ENCODE measurements around the gene ZFP36L1. TPM values are rescaled to one million over a fixed set of nuclear protein-coding genes. Genes with fewer than 3 reads are reported as not detected.

ZFP36L1 gene
- polyA plus RNA-seq, 1 donor from 2014 or later = 0.48 TPM

GRCh38 chr14:68772761-68773381, 20.0 kb downstream of the ZFP36L1 start:
- H3K9me2 ChIP-seq (ENCODE audit: insufficient read depth, low read length) = no peaks in the 10 kb centered on the region
- H3K79me2 ChIP-seq (replicated peaks; ENCODE audit: insufficient read depth, low read length) = no peaks in the 10 kb centered on the region
- H3K27me3 ChIP-seq (ENCODE audit: insufficient read depth, low read depth, low read length) = no peaks in the 10 kb centered on the region
- no peak overlapping the region for H2AFZ ChIP-seq (ENCODE audit: low read depth, low read length)
- no peak for TF ChIP-seq SMC3 (conservative IDR thresholded peaks at IDR 0.05; ENCODE audit: poor library complexity)
- H3K9me3 ChIP-seq (ENCODE audit: low read length) = no peaks in the 10 kb centered on the region
- no peak overlapping the region for H3K4me3 ChIP-seq (ENCODE audit: low read length)
- no peak overlapping the region for H3K9ac ChIP-seq (ENCODE audit: low read length)
- H4K20me1 ChIP-seq (ENCODE audit: insufficient read depth) = no peaks in the 10 kb centered on the region
- no peak overlapping the region for H3K4me2 ChIP-seq (ENCODE audit: low read length)
- no peak overlapping the region for H3K27ac ChIP-seq (ENCODE audit: low read length)
- H3F3A ChIP-seq (ENCODE audit: insufficient read depth, low read length, poor library complexity, severe bottlenecking) = no peaks in the 10 kb centered on the region
- H3K36me3 ChIP-seq (ENCODE audit: insufficient read depth, low read length) = no peaks in the 10 kb centered on the region

DNA sequence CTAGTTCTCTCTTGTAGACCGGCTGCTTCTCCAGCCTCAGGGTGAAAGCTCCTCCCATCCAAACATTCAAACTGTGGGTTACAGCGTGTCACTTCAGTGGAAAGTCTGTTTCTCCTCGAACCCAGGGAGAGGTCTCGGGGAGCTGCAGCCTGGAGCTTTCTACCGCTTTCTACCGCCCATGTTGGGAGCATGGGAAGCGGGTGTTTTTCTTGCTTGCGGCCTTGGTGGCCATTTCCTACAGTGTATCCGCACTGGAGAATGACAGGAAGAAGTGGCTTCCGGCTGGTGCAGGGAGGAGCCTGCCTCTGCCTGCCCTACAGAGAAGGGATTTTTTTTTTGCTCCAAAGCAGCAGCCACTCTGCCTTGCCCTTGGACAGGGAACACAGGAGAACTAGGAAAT, 21.2 kb downstream of the ZFP36L1 start:
- H3K27me3 ChIP-seq (ENCODE audit: insufficient read depth, low read depth, low read length) = no peaks in the 10 kb centered on the region
- no peaks in the 10 kb centered on the region for H3K9me3 ChIP-seq (ENCODE audit: low read length)
- H3K36me3 ChIP-seq (ENCODE audit: insufficient read depth, low read length) = no peaks in the 10 kb centered on the region
- no peak overlapping the region for H3K4me2 ChIP-seq (ENCODE audit: low read length)
- no peak overlapping the region for H3K4me3 ChIP-seq (ENCODE audit: low read length)
- no peaks in the 10 kb centered on the region for H3F3A ChIP-seq (ENCODE audit: insufficient read depth, low read length, poor library complexity, severe bottlenecking)
- H3K9ac ChIP-seq (ENCODE audit: low read length) = no peak overlapping the region
- no peaks in the 10 kb centered on the region for H3K9me2 ChIP-seq (ENCODE audit: insufficient read depth, low read length)
- H2AFZ ChIP-seq (ENCODE audit: low read depth, low read length) = no peak overlapping the region
- TF ChIP-seq POLR2AphosphoS5 (IDR thresholded peaks at IDR 0.05) (no peak), TAF1 (IDR thresholded peaks at IDR 0.05; ENCODE audit: low read depth) (no peak), RAD21 (conservative IDR thresholded peaks at IDR 0.05) (no peak), MXI1 (conservative IDR thresholded peaks at IDR 0.05; ENCODE audit: poor library complexity, severe bottlenecking) (no peak), REST (IDR thresholded peaks at IDR 0.05; ENCODE audit: borderline replicate concordance) (no peak)
- H3K79me2 ChIP-seq (replicated peaks; ENCODE audit: insufficient read depth, low read length) = no peaks in the 10 kb centered on the region
- H4K20me1 ChIP-seq (ENCODE audit: insufficient read depth) = no peaks in the 10 kb centered on the region
- no peak overlapping the region for H3K27ac ChIP-seq (ENCODE audit: low read length)

DNA sequence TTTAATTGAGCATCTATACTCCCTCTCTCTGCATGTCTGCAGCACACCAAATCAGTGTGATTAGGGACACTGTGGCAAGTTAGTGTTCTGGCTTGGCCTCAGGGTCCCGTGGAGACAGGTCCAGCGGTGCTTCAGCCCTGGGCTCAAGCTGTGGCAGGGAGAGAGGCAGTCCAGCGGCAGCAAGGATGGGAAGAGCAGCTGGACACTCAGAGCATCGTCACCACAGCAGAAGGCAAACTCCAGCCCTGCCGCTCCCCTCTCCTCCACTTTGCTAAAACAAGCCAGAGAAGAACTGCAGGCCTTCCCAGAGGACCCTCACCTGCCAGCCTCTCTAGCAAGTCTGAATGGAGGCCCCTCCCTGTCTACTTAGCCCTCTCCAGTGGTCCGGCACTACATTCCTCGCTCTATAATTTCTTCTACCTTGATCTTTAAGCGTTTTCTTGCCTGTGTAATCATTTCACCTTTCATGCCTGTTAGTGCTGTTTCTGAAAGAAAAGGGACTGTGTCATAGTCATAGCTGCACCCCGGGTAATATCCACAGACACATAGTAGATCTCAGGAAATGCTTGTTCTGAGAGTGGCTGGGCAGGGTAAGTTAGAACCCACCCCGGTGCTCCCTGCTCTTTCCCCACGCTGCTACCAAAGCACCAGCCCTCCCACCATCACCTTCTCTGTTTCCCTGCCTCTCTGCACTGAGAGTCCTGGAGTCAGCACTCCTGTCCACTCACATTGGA, 22.1 kb downstream of the ZFP36L1 start:
- Histone ChIP-seq H3K9me3 (ENCODE audit: low read length) (no peaks in the 10 kb centered on the region), H3K27ac (ENCODE audit: low read length) (no peak overlapping the region), H3K79me2 (replicated peaks; ENCODE audit: insufficient read depth, low read length) (no peaks in the 10 kb centered on the region), H4K20me1 (ENCODE audit: insufficient read depth) (no peaks in the 10 kb centered on the region), H3K9ac (ENCODE audit: low read length) (no peak overlapping the region), H2AFZ (ENCODE audit: low read depth, low read length) (no peak overlapping the region), H3K4me3 (ENCODE audit: low read length) (no peak overlapping the region), H3K4me2 (ENCODE audit: low read length) (no peak overlapping the region), H3K36me3 (ENCODE audit: insufficient read depth, low read length) (no peaks in the 10 kb centered on the region), H3F3A (ENCODE audit: insufficient read depth, low read length, poor library complexity, severe bottlenecking) (no peaks in the 10 kb centered on the region), H3K27me3 (ENCODE audit: insufficient read depth, low read depth, low read length) (no peaks in the 10 kb centered on the region), H3K9me2 (ENCODE audit: insufficient read depth, low read length) (no peaks in the 10 kb centered on the region)
- TF ChIP-seq CTCF (IDR thresholded peaks at IDR 0.05; ENCODE audit: poor library complexity, severe bottlenecking) (no peak), EP300 (conservative IDR thresholded peaks at IDR 0.05; ENCODE audit: poor library complexity, severe bottlenecking) (no peak), REST (IDR thresholded peaks at IDR 0.05; ENCODE audit: borderline replicate concordance) (no peak), EZH2 (IDR thresholded peaks at IDR 0.05; ENCODE audit: borderline replicate concordance, insufficient read depth, low read length, poor library complexity, severe bottlenecking) (no peak), RAD21 (conservative IDR thresholded peaks at IDR 0.05) (no peak), TAF1 (IDR thresholded peaks at IDR 0.05; ENCODE audit: low read depth) (no peak), SMC3 (conservative IDR thresholded peaks at IDR 0.05; ENCODE audit: poor library complexity) (no peak), MXI1 (conservative IDR thresholded peaks at IDR 0.05; ENCODE audit: poor library complexity, severe bottlenecking) (no peak)

Measured in neural cell (in vitro differentiated cells).